SIG-M5 (cell line): ENCODE measurements around the gene C15orf39.
"Not testable (repeated sequence)": the region's sequence is repeated elsewhere in the genome, so short reads cannot be mapped to it uniquely, and the experiment has no call there.

Source experiments
- DNase-seq: peaks from one replicate; lab custom pipeline; 2025; lab: John Stamatoyannopoulos, UW

The C15orf39 gene

GRCh38 chr15:75212200-75212858, 10.6 kb downstream of the C15orf39 start:
- no peak for DNase-seq

DNA sequence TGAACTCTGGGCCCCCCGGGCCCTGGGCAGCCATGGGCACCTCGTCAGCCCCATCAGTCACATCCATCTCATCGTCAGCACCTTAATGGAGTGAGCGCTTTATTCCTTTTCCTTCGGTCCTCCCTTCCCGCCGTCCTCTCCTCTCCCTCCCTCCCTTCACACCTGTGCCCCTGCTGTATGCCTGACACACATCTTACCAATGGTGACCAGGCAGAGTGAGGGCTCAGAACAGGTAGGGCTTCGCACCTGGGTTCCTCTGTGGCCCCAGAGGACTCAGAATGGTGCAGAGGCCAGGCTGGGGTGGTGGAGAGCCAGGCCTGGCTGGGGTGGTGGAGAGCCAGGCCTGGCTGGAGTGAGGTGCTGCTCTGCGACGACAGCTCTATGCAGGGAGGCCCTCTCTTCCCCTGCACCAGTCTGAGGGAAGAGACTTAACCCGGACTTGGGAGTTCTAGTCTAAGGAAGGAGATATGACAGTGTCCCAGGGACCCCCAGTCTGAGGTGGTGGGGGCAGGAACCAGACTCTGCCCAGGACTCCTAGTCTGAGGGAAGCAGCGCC, 11.6 kb downstream of the C15orf39 start:
- DNase-seq = no peak

DNA sequence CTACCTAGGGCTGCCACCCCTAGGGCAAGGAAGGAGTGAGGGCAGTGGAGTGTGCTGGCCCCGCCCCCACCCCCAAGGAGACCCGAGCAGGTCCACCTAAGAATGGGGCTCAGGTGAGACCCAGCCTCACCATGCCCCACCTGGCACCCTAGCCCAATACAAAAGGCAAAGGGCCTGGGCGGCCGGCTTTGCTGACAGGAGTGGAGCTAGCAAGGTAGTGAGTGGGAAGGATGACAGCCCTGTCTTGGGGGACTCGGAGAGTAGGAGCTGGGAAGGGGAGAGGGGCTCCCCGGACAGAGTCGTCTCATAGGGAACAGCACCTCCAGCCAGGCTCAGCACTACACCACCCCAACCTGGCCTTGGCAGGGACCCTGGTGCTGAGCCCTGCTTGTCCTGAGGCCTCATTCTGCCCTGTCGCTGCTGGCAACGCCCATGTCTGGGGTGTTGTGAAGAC, 12.1 kb downstream of the C15orf39 start:
- DNase-seq = no peak

DNA sequence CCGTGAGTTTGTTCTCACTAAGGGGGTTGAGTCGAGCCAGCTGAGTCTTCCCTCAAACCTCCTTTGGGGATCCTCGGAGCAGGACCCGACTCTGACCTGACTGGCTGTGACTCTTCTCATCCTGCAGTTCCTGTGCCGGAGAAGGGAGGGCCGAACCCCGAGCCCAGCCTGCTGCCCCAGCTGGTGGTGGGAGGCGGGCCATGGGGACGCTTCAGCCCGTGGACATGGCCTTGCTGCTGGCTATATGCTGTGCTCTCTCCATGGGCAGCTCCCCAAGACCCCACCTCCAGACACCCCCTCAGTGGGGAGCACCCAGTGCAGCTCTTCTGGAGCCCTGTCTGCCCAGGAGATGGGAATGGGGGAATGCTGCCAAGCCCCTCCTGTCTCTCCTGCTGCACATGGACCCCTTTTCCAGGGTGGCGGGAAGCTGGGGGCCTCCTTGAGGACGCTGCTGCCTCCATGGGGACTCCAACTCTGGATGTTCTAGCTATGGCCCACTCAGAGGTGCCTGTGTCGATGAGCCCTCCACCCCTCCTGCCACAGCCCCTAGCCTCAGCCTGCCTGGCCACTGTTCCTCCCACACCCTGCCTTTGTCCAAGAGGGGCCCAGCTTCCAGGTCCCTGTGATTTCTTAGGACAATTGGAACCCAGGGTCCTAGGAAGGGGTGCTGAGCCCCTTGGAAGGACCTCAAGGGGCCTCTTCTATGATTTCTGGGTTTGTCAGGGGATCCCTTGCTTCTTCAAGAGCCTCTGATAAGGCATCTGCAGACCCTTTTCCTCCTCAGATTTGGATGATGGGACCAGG, 12.8 kb downstream of the C15orf39 start:
- DNase-seq = no peak

DNA sequence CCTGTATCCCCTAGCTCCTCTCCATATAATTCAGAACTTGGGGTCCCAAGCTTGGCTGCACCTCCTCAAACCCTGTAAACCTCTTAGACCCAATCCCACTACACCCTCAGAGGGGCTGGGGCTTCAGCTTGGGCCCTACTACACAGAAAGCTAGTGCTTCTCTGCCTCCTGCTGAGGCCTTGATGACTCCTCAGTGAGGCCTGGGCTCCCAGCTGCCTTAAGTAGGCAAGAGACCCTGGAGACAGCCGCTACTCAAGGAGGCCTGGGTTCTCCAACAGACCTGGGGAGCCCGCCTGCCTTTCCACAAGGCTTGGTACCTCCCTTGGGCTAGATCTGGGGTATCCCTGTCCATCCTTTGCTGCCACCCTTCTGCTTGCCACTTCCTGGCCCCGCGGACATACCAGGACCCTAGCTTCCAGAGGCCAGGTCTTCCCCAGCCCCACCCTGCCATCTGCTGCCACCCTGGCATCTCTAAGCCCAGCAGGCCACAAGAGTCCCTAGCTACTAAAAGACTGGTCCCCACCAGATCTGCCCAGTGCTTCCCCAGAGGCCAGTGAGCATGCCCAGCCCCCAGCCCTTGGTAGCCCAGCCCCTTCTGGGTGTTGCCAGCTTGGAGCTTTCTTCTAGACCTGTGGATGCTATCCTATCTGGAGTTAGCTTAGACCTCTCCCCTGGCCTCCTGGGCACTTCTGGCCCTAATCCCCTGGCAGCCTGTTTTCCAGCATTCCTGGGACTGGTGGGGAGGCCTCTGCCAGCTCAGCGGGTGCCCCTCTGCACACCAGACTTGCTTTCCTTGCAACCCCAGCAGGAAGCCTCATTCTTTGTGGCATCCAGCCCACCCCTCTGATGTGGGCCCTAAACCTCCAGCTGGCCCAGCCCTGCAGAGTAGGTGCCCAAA, 13.7 kb downstream of the C15orf39 start:
- DNase-seq = no peak

DNA sequence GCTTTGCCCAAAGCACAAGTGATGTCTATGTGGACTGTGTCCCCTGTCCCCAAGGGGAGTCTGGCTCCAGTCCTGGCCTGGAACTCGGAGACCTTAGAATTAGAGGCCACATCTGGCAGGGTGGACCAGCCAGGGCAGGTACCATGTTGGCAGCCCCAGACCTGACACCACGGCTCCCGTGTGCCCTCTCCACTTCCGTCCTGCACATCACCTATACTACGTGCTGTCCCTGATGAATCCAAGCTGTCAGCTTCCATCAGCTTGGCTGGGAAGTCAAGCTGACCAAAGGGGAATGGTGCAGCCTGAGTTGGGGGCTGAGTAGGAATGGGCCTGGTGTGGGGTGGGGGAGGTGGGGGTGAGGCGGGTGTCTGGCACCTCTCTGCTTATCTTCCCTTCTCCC, 15.3 kb downstream of the C15orf39 start:
- DNase-seq = no peak

GRCh38 chr15:75217574-75217973, 15.9 kb downstream of the C15orf39 start:
- DNase-seq = not testable (repeated sequence)

DNA sequence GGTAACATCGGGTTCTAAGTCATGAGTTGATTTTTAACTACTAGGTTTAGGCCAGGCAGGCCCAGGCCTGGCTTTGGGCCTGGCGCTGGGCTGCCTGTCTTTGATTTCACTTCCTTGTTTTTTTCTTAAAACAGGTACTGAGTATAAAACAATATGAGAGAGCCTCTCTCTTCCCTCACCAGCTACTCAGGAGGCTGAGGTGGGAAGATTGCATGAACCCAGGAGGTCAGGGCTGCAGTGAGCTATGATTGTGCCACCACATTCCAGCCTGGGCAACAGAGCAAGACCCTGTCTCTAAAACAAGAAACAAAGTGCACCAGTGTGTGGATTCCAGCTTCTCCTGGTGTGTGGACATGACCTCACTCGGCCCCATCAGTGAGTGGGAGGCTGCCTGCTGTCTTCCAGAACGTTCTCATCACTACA, 17.8 kb downstream of the C15orf39 start:
- DNase-seq = not testable (repeated sequence)

GRCh38 chr15:75223688-75224087, 22.0 kb downstream of the C15orf39 start:
- no peak for DNase-seq

GRCh38 chr15:75224281-75224680, 22.6 kb downstream of the C15orf39 start:
- no peak for DNase-seq

- not testable (repeated sequence) for DNase-seq
These were observed 23.6 kb downstream of the C15orf39 start for GRCh38 chr15:75225102-75225836.

- no peak for DNase-seq
These were observed 24.5 kb downstream of the C15orf39 start for GRCh38 chr15:75225951-75226732.

GRCh38 chr15:75227112-75227511, 25.4 kb downstream of the C15orf39 start:
- not testable (repeated sequence) for DNase-seq

DNA sequence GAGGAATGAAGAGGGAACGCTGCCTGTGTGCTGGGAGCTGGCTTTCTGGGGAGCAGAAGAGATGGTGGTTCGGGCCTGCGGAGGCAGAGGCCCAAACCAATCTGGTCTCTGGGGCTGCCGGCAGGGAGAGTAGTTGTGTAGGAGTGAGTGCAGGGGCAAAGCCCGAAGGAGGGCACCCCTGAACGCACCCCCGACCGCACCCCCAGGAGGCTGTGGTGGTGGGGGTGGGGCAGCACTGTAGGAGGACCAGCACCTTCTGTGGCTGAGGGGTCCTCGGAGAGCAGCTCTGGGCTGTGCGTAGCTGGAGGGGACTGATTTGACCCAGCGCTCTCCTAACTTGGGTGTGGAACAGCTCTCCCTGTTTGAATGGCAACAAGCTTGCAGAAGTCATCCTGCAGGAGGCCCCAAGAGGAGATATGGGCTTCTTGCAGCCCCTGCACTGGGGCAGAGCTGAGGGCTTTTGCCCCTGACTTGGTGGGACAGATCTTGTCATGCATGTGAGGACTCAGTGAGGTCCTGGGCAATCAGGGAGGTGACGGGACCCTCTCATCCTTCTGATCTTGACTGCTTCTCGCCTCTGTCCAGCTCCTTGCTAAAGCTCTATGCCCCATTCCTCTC, 26.1 kb downstream of the C15orf39 start:
- DNase-seq = no peak

DNA sequence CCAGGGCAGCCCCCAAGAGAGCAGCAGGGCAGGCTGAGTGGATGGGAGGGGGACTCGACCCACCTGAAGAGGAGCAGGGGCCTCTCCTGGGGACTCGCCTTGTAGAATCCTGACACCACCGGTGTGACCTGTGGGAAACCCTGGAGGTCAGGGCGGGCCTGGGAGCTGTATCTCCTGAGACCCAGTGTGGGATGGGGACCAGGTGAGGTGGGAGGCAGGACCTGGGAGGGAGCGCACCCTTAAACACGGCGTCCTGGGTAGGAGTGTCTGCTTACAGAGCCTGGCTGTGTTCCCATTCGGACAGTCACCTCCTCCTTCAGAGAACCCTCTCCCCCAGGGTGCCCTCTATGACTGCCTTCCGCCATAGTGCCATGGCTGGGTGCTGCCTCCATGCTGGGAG, 27.1 kb downstream of the C15orf39 start:
- DNase-seq = no peak

GRCh38 chr15:75229191-75230015, 27.7 kb downstream of the C15orf39 start:
- no peak for DNase-seq

DNA sequence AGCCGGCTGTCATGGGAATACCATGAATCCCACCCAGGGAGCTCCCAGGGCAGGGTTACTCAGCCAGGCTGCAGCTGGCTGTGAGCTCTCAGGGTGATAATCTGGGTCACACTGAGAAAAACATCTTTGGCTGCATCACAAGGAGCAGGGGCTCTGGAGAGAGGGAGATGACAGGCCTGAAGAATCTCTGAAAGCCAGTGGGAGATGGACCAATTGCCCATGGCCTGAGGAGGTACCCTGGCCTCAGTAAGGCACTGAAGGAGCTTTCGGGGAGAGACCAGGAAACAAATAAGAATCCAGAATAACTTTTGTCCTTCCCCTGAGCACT, 28.3 kb downstream of the C15orf39 start:
- no peak for DNase-seq

DNA sequence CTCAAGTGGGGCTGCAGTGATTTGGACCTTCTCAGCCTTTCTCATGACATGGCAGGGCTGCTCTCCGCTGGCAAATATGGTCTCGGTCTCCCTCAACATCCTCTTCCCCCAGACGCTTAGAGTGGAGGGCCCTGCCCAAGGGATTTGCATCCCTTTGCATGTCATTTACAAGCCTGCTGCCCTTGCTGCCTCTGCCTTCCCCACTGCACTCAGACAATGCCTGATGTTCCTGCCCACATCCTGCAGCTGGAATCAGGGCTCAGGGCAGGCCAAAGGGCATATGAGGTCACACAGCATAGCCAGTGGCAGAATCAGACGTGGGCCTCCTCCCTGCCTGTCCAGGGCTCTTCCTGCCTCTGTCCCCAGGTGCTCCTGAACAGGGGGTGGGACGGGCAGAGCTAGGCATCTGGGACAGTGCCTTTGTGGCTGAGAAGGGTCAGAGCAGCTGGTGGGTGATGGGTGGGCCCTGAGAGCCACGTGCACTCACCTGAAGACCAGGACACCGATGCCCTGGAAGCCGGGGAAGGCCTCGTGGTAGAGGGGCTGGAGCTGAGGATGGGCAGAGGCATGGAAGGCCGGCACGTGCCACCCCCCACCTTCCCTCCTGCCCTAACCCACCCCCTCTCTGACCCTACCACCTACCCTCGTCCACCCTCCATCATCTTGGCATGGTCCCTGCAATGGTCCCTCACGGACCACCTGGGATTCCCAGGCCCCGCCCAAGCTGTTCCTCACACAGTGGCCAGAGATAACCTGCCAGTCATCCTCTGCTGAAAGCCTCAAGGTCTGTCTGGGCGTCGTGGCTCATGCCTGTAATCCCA, 29.1 kb downstream of the C15orf39 start:
- DNase-seq = no peak
